AG04450 (cell line): ENCODE results near the gene MRAP2. TPM values are rescaled to one million over a fixed set of nuclear protein-coding genes. Genes with fewer than 3 reads are reported as not detected.

Experiments
- CTCF ChIA-PET: fragments of 300-600, 350-600 bp; formaldehyde crosslinking; extraction: SDS; loops from one replicate; lab custom pipeline; 2022; ENCODE audit warnings: antibody characterized with exemption, inconsistent platforms; lab: Charles Lee
- POLR2A ChIA-PET: fragments of 350-600 bp; formaldehyde crosslinking; extraction: SDS; loops from one replicate; lab custom pipeline; 2021; ENCODE audit warnings: antibody characterized with exemption, inconsistent platforms; lab: Yijun Ruan, JAX
- DNase-seq: peaks from one replicate; pipeline ENCODE4 v3.0.0-alpha.2; 2011; ENCODE audit warnings: low read depth, low spot score
- H3K27ac ChIP-seq: one replicate; pipeline ENCODE4 v1.5.1; 2012; ENCODE audit warnings: low read depth, low read length, control low read depth
- H3K27me3 ChIP-seq: one replicate; pipeline ENCODE4 v1.6.0; 2012; ENCODE audit warnings: low read length; ENCODE audit not compliant: control insufficient read depth, insufficient read depth
- H3K4me3 ChIP-seq: 2 replicates; pipeline ENCODE4 v1.5.1; 2011; ENCODE audit warnings: mild to moderate bottlenecking, low read depth, low read length, control low read depth
- H3K9me3 ChIP-seq: 2 replicates; pipeline ENCODE4 v1.5.1; 2012; ENCODE audit warnings: low read length; ENCODE audit not compliant: control insufficient read depth, insufficient read depth
- polyA plus RNA-seq: library from polyadenylated mRNA; depleted of rRNA; stranded (reverse); fragments of >200 nt; gene quantifications from 2 replicates; pipeline ENCODE4 v1.2.3, GENCODE V29; 2011
- TF ChIP-seq, protein P1 (sequence below): IDR thresholded peaks from 2 replicates; pipeline ENCODE4 v1.5.1; 2011; ENCODE audit warnings: low read depth, low read length, control low read depth, inconsistent platforms

The MRAP2 gene
- polyA plus RNA-seq, 1 experiment, result not detected

DNA sequence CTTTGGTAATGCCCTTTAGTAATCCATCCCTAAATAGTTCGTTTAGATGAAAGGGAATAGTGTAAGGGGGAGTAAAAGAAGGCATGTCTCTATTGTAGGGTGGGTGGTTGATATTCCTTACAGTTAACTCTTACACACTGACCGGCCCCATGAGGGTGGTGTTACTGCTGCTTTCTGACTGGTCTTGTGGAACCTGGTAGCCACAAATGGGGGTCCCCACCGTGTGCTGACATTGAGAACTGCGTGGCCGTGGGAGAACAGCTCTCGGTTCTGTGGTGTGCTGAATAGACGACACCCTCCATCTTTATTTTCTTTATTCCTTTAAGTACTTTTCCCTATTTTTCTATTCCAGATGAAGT is 19.3 kb downstream of the MRAP2 start:
- ChIA-PET POLR2A (no interaction called here), CTCF (no interaction called here)
- H3K9me3 ChIP-seq, result no peaks in the 10 kb centered on the region
- TF ChIP-seq, protein P1, sequence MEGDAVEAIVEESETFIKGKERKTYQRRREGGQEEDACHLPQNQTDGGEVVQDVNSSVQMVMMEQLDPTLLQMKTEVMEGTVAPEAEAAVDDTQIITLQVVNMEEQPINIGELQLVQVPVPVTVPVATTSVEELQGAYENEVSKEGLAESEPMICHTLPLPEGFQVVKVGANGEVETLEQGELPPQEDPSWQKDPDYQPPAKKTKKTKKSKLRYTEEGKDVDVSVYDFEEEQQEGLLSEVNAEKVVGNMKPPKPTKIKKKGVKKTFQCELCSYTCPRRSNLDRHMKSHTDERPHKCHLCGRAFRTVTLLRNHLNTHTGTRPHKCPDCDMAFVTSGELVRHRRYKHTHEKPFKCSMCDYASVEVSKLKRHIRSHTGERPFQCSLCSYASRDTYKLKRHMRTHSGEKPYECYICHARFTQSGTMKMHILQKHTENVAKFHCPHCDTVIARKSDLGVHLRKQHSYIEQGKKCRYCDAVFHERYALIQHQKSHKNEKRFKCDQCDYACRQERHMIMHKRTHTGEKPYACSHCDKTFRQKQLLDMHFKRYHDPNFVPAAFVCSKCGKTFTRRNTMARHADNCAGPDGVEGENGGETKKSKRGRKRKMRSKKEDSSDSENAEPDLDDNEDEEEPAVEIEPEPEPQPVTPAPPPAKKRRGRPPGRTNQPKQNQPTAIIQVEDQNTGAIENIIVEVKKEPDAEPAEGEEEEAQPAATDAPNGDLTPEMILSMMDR, result no peak
- DNase-seq, result no peak
- no peak overlapping the region for H3K27ac ChIP-seq
- H3K27me3 ChIP-seq, result no peaks in the 10 kb centered on the region
- H3K4me3 ChIP-seq, result no peak overlapping the region

DNA sequence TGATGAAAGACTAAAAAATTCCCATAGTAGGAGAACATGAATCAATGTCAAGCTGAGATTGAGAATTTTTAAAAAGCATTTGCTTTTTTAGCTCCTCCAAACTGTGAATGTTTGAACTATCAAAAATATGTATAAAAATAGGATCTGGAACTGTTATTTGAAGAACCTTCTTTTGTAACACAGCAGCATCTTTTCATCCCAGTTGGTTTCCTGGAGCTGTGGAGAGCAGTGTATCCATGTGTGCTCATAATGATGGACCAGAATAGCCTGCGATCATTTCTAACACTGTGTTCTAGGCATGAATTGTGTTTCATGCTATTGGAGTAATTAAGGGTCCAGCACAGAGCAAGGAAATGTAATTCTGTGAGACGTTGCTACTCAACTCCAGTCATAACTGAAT is 22.1 kb downstream of the MRAP2 start:
- ChIA-PET POLR2A (no interaction called here), CTCF (no interaction called here)
- no peaks in the 10 kb centered on the region for H3K9me3 ChIP-seq
- no peak overlapping the region for H3K27ac ChIP-seq
- no peak for DNase-seq
- H3K27me3 ChIP-seq, result no peaks in the 10 kb centered on the region
- TF ChIP-seq, protein P1, result no peak
- no peak overlapping the region for H3K4me3 ChIP-seq

DNA sequence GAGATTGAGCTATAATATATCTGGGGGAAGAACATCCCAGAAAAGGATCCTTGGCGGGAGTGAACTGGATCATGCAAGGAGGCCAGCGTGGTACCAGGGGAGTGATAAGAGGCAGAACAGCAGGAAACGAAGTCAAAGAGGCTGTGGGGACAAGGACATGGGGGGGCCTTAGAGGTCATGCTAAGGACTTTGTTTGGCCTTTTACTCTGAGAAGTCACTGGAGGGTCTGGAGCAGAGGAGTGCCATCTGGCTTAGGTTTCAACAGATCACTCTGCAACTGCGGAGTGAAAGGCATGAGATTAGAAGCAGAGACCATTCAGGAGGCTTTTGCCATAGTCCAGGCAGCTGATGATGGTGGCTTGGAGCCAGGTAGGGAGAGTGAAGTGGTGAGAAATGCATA is 24.3 kb downstream of the MRAP2 start:
- CTCF ChIA-PET, result no interaction called here
- TF ChIP-seq, protein P1, result no peak
- POLR2A ChIA-PET, result no interaction called here

DNA sequence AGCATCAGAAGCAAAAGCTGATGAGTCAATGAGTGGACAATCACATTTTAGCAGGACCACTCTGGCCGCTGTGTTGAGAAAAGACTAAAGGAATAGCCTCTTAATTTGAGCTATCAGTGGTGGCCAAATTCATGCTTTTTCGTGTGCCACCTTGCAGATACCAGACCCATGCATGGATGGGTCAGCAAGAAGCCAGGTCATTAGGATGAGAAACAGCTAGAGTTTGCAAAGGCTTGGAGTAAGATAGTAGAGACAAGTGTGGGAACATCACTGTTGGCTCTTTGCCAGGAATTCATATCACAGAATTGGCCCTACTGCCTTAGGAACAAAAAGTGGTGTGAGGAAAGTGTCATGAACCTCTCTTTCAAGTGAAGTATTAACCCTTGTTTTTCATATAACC is 25.5 kb downstream of the MRAP2 start:
- POLR2A ChIA-PET, result no interaction called here

More for the DNA sequence above, 24.3 kb downstream of the MRAP2 start:
- Histone ChIP-seq H3K27me3 (no peaks in the 10 kb centered on the region), H3K9me3 (no peaks in the 10 kb centered on the region), H3K4me3 (no peak overlapping the region), H3K27ac (no peak overlapping the region)
- DNase-seq, result no peak

DNA sequence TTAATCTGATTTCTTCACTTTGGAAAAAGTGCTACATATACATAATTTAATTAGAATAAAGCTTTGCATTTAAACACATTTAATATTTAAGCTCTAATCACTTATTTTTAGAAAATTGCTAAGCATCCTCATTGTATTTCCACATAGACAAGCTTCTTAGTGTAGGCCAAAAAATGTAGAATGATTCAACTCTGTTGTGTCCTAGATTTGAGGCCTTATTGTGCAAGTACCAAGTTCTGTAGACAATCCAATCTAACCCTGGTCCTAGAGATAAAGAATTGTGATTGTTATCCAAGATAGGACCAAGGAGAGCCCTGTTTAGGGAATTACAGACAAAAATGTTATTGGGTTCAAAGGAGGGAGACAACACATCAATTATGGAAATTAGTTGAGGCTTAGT is 27.6 kb downstream of the MRAP2 start:
- ChIA-PET POLR2A (no interaction called here), CTCF (no interaction called here)
- TF ChIP-seq, protein P1, result no peak
- DNase-seq, result no peak
- Histone ChIP-seq H3K4me3 (no peak overlapping the region), H3K27ac (no peak overlapping the region), H3K27me3 (no peaks in the 10 kb centered on the region), H3K9me3 (no peaks in the 10 kb centered on the region)

More for the DNA sequence above, 25.5 kb downstream of the MRAP2 start:
- TF ChIP-seq, protein P1, result no peak
- DNase-seq, result no peak
- Histone ChIP-seq H3K4me3 (no peak overlapping the region), H3K9me3 (no peaks in the 10 kb centered on the region), H3K27ac (no peak overlapping the region), H3K27me3 (no peaks in the 10 kb centered on the region)
- CTCF ChIA-PET, result no interaction called here
